Gastroesophageal sphincter (tissue), 4 donors: ENCODE measurements around the gene EPHA2. TPM values are rescaled to one million over a fixed set of nuclear protein-coding genes. Genes with fewer than 3 reads are reported as not detected.

ENCODE experiments used
- ATAC-seq: fragments of 150-250 bp; one replicate; pipeline ENCODE4 v1.9.1; 2016; ENCODE audit warnings: mild to moderate bottlenecking, moderate library complexity
- H3K27ac ChIP-seq, 4 donors: fragments of 200-600 bp; sonication (generic) in 3 of 4; 1 replicate in 3 of 4; 2 replicates in 1 of 4; pipeline ENCODE4 v1.5.1; 2016 to 2019
- H3K27me3 ChIP-seq: fragments of 200-600 bp; sonication (generic); one replicate; pipeline ENCODE4 v1.5.1; 2019
- H3K36me3 ChIP-seq, 2 donors: fragments of 200-600 bp; sonication (generic); one replicate each; pipeline ENCODE4 v1.5.1; 2019; ENCODE audit warnings: control low read depth in 1 of 2
- H3K4me1 ChIP-seq, 3 donors: fragments of 200-600 bp; sonication (generic); 1 replicate in 2 of 3; 2 replicates in 1 of 3; pipeline ENCODE4 v1.5.1; 2016 to 2019; ENCODE audit warnings: control low read depth in 2 of 3
- H3K4me3 ChIP-seq, 2 donors: fragments of 200-600 bp; sonication (generic); one replicate each; pipeline ENCODE4 v1.5.1; 2019; ENCODE audit warnings: mild to moderate bottlenecking in 1 of 2, moderate library complexity in 1 of 2
- H3K9me3 ChIP-seq, 3 donors: fragments of 200-600 bp; sonication (generic); one replicate each; pipeline ENCODE4 v1.5.1; 2017 to 2019; ENCODE audit warnings: control low read depth in 2 of 3
- CTCF ChIP-seq, 4 experiments: fragments of 200-600 bp in 2 of 4; fragments of 450-650 bp in 2 of 4; sonication (generic) in 1 of 4; IDR thresholded peaks; one replicate each; pipeline ENCODE4 v1.5.1; 2017 to 2019; ENCODE audit warnings: antibody characterized with exemption in 4 of 4, mild to moderate bottlenecking in 2 of 4, moderate library complexity in 2 of 4
- EP300 ChIP-seq: sonication (generic); formaldehyde crosslinking; IDR thresholded peaks from one replicate; pipeline ENCODE4 v1.6.1; 2017; ENCODE audit warnings: antibody characterized with exemption, mild to moderate bottlenecking
- POLR2A ChIP-seq, 2 donors: fragments of 450-650 bp; IDR thresholded peaks; one replicate each; pipeline ENCODE4 v1.6.1; 2017; ENCODE audit warnings: antibody characterized with exemption in 2 of 2, mild to moderate bottlenecking in 2 of 2, moderate library complexity in 1 of 2
- POLR2AphosphoS5 ChIP-seq: sonication (generic); formaldehyde crosslinking; IDR thresholded peaks from one replicate; pipeline ENCODE4 v1.6.1; 2017; ENCODE audit warnings: antibody characterized with exemption
- WGBS, 2 donors: methylation state at CpG; one replicate each; pipeline ENCODE4 v1.1.5; 2018; ENCODE audit warnings: low coverage in 1 of 2; 5-methylcytosine and 5-hydroxymethylcytosine counted together
- total RNA-seq, 4 donors: library from RNA; depleted of rRNA; stranded (reverse); fragments of >200 nt; gene quantifications; one replicate each; pipeline ENCODE4 v1.1.0, GENCODE V29; 2016

Gene EPHA2
- total RNA-seq, 4 donors from 2014 or later = 8.9 to 16.1 (median 12.4) TPM

GRCh38 chr1:16189921-16190621, 34.2 kb upstream of the EPHA2 start:
- peaks cover 18% of the 10 kb centered on the region for H3K27me3 ChIP-seq
- ATAC-seq = no peak
- no peaks in the 10 kb centered on the region for H3K9me3 ChIP-seq
- H3K27ac ChIP-seq = no peak overlapping the region
- 63% methylated on average over 4 of the region's 9 CpGs; no CpG with 5 or more reads in 1 of the 2 donors for WGBS, 2 donors
- H3K4me3 ChIP-seq = no peak overlapping the region
- peaks cover 0 to 24% (median 4%) of the 10 kb centered on the region in 3 donors for H3K4me1 ChIP-seq
- TF ChIP-seq POLR2A (IDR thresholded peaks at IDR 0.05) (no peak), EP300 (no peak), POLR2AphosphoS5 (no peak), CTCF (IDR thresholded peaks at IDR 0.05) (no peak)
- no peaks in the 10 kb centered on the region for H3K36me3 ChIP-seq

- peak; percentile 32 for ATAC-seq
- Histone ChIP-seq H3K36me3 (no peaks in the 10 kb centered on the region), H3K9me3 (no peaks in the 10 kb centered on the region), H3K4me1 (peaks cover 0 to 24% (median 4%) of the 10 kb centered on the region in 3 donors), H3K4me3 (no peak overlapping the region), H3K27ac (peak overlapping the region in 1 of 4 donors; percentile 11), H3K27me3 (peaks cover 18% of the 10 kb centered on the region)
- WGBS, 2 donors = 29 to 50% methylated on average over 2 to 4 of the region's 6 CpGs
- TF ChIP-seq EP300 = no peak
- no peak for TF ChIP-seq POLR2AphosphoS5
- no peak for TF ChIP-seq CTCF (IDR thresholded peaks at IDR 0.05)
- no peak for TF ChIP-seq POLR2A (IDR thresholded peaks at IDR 0.05)
These were observed 33.1 kb upstream of the EPHA2 start for GRCh38 chr1:16189003-16189402.

- H3K9me3 ChIP-seq = no peaks in the 10 kb centered on the region
- peaks cover 18% of the 10 kb centered on the region for H3K27me3 ChIP-seq
- TF ChIP-seq CTCF (IDR thresholded peaks at IDR 0.05) (peak in 3 of 4 experiments; percentile 97 to 98 (median 98)), EP300 (no peak)
- 13 to 60% methylated on average over 1 to 8 of the region's 15 CpGs for WGBS, 2 donors
- no peak overlapping the region for H3K4me3 ChIP-seq
- ATAC-seq = peak; percentile 64
- H3K36me3 ChIP-seq = no peaks in the 10 kb centered on the region
- no peak overlapping the region for H3K27ac ChIP-seq
- peaks cover 0 to 31% (median 4%) of the 10 kb centered on the region in 3 donors for H3K4me1 ChIP-seq
These were observed 32.0 kb upstream of the EPHA2 start for GRCh38 chr1:16187748-16188401.

- no peak for ATAC-seq
- H3K9me3 ChIP-seq = no peaks in the 10 kb centered on the region
- peaks cover 18% of the 10 kb centered on the region for H3K27me3 ChIP-seq
- no peak overlapping the region for H3K27ac ChIP-seq
- H3K4me3 ChIP-seq = no peak overlapping the region
- H3K36me3 ChIP-seq = no peaks in the 10 kb centered on the region
- H3K4me1 ChIP-seq = peaks cover 0 to 42% (median 13%) of the 10 kb centered on the region in 3 donors
- 76 to 80% methylated on average over 7 of the region's 9 CpGs for WGBS, 2 donors
- no peak for TF ChIP-seq CTCF (IDR thresholded peaks at IDR 0.05)
- TF ChIP-seq POLR2A (IDR thresholded peaks at IDR 0.05) = no peak
- no peak for TF ChIP-seq EP300
- TF ChIP-seq POLR2AphosphoS5 = no peak
These were observed 30.9 kb upstream of the EPHA2 start for GRCh38 chr1:16186655-16187235.
